ENCODE results near the gene RMND5A. TPM values are rescaled to one million over a fixed set of nuclear protein-coding genes. Genes with fewer than 3 reads are reported as not detected.

The RMND5A gene
- total RNA-seq, 1 experiment from 2014 or later: 16.6 TPM

- peak; percentile 42 for DNase-seq (ENCODE audit: low read depth)
These were observed 44.7 kb downstream of the RMND5A start for GRCh38 chr2:86764661-86765309.

GRCh38 chr2:86765310-86765695 lies 45.2 kb downstream of the RMND5A start:
- no peak for DNase-seq (ENCODE audit: low read depth)

GRCh38 chr2:86768189-86768949 lies 48.3 kb downstream of the RMND5A start:
- DNase-seq (ENCODE audit: low read depth): no peak

- DNase-seq (ENCODE audit: low read depth): no peak
These were observed 49.7 kb downstream of the RMND5A start for GRCh38 chr2:86769838-86770237.

- no peak for DNase-seq (ENCODE audit: low read depth)
These were observed 50.8 kb downstream of the RMND5A start for GRCh38 chr2:86770816-86771301.

- DNase-seq (ENCODE audit: low read depth): no peak
These were observed 52.5 kb downstream of the RMND5A start for GRCh38 chr2:86772611-86773010.

- no peak for DNase-seq (ENCODE audit: low read depth)
These were observed 54.8 kb downstream of the RMND5A start for GRCh38 chr2:86774862-86775261.

GRCh38 chr2:86775338-86775737 lies 55.2 kb downstream of the RMND5A start:
- DNase-seq (ENCODE audit: low read depth): no peak

- no peak for DNase-seq (ENCODE audit: low read depth)
These were observed 56.4 kb downstream of the RMND5A start for GRCh38 chr2:86776532-86776931.

GRCh38 chr2:86778957-86779356 lies 58.9 kb downstream of the RMND5A start:
- no peak for DNase-seq (ENCODE audit: low read depth)

GRCh38 chr2:86779971-86780370 lies 59.9 kb downstream of the RMND5A start:
- DNase-seq (ENCODE audit: low read depth): no peak

GRCh38 chr2:86781363-86781762 lies 61.3 kb downstream of the RMND5A start:
- no peak for DNase-seq (ENCODE audit: low read depth)

- DNase-seq (ENCODE audit: low read depth): no peak
These were observed 62.7 kb downstream of the RMND5A start for GRCh38 chr2:86782748-86783147.

GRCh38 chr2:86783615-86784339 lies 63.7 kb downstream of the RMND5A start:
- DNase-seq (ENCODE audit: low read depth): no peak

GRCh38 chr2:86785456-86785855 lies 65.4 kb downstream of the RMND5A start:
- no peak for DNase-seq (ENCODE audit: low read depth)

- DNase-seq (ENCODE audit: low read depth): no peak
These were observed 66.0 kb downstream of the RMND5A start for GRCh38 chr2:86786001-86786536.

GRCh38 chr2:86787736-86788135 lies 67.6 kb downstream of the RMND5A start:
- no peak for DNase-seq (ENCODE audit: low read depth)

GRCh38 chr2:86788165-86788564 lies 68.1 kb downstream of the RMND5A start:
- DNase-seq (ENCODE audit: low read depth): no peak

GRCh38 chr2:86788881-86789686 lies 69.0 kb downstream of the RMND5A start:
- DNase-seq (ENCODE audit: low read depth): no peak

- DNase-seq (ENCODE audit: low read depth): no peak
These were observed 69.6 kb downstream of the RMND5A start for GRCh38 chr2:86789687-86790133.

GRCh38 chr2:86790134-86790675 lies 70.1 kb downstream of the RMND5A start:
- no peak for DNase-seq (ENCODE audit: low read depth)
